ENCODE results near the gene FAM98C.
"Not testable (repeated sequence)": the region's sequence is repeated elsewhere in the genome, so short reads cannot be mapped to it uniquely, and the experiment has no call there.

DNA sequence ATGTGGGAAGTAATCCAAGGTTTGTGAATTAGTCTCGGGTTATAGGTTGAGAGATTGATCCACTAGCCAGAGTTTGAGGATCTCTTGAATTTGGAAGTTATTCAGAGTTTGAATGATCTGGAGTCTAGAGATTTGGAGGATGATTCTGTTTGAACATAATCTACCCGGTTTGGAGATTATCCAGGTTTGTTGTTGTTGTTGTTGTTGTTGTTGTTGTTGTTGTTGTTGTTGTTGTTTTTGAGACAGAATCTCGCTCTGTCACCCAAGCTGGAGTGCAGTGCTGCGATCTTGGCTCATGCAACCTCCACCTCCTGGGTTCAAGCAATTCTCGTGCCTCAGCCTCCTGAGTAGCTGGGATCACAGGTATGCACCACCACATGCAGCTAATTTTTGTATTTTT, 9.0 kb downstream of the FAM98C start:
- TF ChIP-seq EZH2 (IDR thresholded peaks at IDR 0.05; ENCODE audit: borderline replicate concordance, low read length), result not testable (repeated sequence)
- TF ChIP-seq, protein P1, sequence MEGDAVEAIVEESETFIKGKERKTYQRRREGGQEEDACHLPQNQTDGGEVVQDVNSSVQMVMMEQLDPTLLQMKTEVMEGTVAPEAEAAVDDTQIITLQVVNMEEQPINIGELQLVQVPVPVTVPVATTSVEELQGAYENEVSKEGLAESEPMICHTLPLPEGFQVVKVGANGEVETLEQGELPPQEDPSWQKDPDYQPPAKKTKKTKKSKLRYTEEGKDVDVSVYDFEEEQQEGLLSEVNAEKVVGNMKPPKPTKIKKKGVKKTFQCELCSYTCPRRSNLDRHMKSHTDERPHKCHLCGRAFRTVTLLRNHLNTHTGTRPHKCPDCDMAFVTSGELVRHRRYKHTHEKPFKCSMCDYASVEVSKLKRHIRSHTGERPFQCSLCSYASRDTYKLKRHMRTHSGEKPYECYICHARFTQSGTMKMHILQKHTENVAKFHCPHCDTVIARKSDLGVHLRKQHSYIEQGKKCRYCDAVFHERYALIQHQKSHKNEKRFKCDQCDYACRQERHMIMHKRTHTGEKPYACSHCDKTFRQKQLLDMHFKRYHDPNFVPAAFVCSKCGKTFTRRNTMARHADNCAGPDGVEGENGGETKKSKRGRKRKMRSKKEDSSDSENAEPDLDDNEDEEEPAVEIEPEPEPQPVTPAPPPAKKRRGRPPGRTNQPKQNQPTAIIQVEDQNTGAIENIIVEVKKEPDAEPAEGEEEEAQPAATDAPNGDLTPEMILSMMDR (IDR thresholded peaks at IDR 0.05; ENCODE audit: low read length), result not testable (repeated sequence)
